Breast epithelium (tissue), 3 donors: ENCODE measurements around the gene MBNL3.

Experiments
- POLR2AphosphoS5 ChIP-seq, 3 donors: sonication (generic); formaldehyde crosslinking; IDR thresholded peaks; one replicate each; pipeline ENCODE4 v1.6.1; 2017; ENCODE audit warnings: antibody characterized with exemption in 3 of 3
- TF ChIP-seq, protein P1 (sequence below), 3 donors: fragments of 450-650 bp; IDR thresholded peaks; one replicate each; pipeline ENCODE4 v1.5.1; 2016 to 2017; ENCODE audit warnings: antibody characterized with exemption in 3 of 3, mild to moderate bottlenecking in 3 of 3, moderate library complexity in 3 of 3

DNA sequence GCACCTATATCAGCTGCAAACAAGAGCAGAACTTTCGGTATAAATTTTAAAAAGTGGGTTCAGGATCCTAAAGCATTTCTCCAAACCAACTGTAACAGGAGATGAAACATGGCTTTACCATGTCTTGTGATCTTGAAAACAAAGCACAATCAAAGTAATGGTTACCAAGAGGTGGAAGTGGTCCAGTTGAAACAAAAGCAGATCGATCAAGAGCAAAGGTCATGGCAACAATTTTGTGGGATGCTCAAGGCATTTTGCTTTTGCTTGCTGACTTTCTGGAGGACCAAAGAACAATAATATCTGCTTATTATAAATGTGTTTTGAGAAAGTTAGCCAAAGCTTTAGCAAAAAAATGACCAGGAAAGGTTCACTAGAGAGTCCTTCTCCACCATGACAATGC is 152.7 kb downstream of the MBNL3 start:
- no peak for TF ChIP-seq POLR2AphosphoS5 (IDR thresholded peaks at IDR 0.05)
- TF ChIP-seq, protein P1, sequence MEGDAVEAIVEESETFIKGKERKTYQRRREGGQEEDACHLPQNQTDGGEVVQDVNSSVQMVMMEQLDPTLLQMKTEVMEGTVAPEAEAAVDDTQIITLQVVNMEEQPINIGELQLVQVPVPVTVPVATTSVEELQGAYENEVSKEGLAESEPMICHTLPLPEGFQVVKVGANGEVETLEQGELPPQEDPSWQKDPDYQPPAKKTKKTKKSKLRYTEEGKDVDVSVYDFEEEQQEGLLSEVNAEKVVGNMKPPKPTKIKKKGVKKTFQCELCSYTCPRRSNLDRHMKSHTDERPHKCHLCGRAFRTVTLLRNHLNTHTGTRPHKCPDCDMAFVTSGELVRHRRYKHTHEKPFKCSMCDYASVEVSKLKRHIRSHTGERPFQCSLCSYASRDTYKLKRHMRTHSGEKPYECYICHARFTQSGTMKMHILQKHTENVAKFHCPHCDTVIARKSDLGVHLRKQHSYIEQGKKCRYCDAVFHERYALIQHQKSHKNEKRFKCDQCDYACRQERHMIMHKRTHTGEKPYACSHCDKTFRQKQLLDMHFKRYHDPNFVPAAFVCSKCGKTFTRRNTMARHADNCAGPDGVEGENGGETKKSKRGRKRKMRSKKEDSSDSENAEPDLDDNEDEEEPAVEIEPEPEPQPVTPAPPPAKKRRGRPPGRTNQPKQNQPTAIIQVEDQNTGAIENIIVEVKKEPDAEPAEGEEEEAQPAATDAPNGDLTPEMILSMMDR (IDR thresholded peaks at IDR 0.05) = no peak
